Transverse colon (tissue), 3 donors: ENCODE results near the gene ZC3H12D.

Experiments
- CTCF ChIP-seq, 5 experiments: fragments of 200-600 bp in 3 of 5; fragments of 450-650 bp in 2 of 5; sonication (generic) in 3 of 5; IDR thresholded peaks; 1 replicate in 2 of 5; 2 replicates in 3 of 5; pipeline ENCODE4 v1.5.1; 2016 to 2017; ENCODE audit warnings: antibody characterized with exemption in 5 of 5, inconsistent platforms in 3 of 5, mild to moderate bottlenecking in 2 of 5, moderate library complexity in 1 of 5
- EP300 ChIP-seq: sonication (generic); formaldehyde crosslinking; IDR thresholded peaks from one replicate; pipeline ENCODE4 v1.6.1; 2017; ENCODE audit warnings: antibody characterized with exemption, low read depth
- POLR2A ChIP-seq: fragments of 450-650 bp; IDR thresholded peaks from one replicate; pipeline ENCODE4 v1.6.1; 2016; ENCODE audit warnings: antibody characterized with exemption, mild to moderate bottlenecking, moderate library complexity

DNA sequence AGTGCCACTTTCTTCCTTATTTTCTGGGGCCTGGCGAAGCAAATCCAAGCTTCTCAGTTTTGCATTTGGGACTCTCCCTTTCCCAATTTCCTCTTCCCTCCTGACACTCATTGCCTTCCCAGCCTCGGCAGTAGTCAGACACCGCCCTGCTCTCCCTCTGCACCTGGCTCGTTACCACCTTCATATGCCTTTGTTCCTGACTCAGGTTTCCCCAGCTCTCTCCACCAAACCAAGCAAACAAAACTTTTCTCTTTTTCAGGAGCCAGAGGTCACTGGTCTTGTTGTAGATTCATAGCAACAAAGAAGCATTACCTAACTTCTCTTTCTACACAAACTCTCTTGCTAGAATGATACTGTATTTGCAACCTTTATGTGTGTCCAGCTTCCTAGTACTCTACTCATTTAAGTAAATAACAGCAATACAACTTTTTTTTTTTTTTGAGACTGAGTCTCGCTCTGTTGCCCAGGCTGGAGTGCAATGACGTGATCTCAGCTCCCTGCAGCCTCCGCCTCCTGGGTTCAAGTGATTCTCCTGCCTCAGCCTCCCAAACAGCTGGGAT lies 9.0 kb upstream of the ZC3H12D start:
- no peak for TF ChIP-seq CTCF (IDR thresholded peaks at IDR 0.05)
- TF ChIP-seq POLR2A, result no peak
- TF ChIP-seq EP300, result no peak
